Measurements from ENCODE around the gene SLC17A2.

SLC17A2 gene

DNA sequence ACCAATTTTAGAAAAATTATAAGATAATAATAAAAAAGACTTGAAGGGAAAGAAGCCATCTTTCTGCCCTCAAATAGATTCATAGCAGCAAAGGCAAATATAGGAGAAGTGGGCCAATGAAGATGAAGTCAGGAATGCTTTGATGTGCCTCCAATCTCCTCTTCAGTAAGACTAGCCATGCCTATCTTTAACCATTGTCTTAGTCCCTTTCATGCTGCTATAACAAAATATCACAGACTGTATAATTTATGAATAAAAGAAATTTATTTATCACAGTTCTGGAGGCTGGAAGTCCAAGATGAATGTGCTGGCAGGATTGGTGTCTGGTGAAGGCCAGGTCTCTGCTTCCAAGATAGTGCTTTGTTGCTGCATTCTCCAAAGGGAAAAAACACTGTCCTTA lies 37.6 kb downstream of the SLC17A2 start:
- TF ChIP-seq, protein P1, sequence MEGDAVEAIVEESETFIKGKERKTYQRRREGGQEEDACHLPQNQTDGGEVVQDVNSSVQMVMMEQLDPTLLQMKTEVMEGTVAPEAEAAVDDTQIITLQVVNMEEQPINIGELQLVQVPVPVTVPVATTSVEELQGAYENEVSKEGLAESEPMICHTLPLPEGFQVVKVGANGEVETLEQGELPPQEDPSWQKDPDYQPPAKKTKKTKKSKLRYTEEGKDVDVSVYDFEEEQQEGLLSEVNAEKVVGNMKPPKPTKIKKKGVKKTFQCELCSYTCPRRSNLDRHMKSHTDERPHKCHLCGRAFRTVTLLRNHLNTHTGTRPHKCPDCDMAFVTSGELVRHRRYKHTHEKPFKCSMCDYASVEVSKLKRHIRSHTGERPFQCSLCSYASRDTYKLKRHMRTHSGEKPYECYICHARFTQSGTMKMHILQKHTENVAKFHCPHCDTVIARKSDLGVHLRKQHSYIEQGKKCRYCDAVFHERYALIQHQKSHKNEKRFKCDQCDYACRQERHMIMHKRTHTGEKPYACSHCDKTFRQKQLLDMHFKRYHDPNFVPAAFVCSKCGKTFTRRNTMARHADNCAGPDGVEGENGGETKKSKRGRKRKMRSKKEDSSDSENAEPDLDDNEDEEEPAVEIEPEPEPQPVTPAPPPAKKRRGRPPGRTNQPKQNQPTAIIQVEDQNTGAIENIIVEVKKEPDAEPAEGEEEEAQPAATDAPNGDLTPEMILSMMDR (conservative IDR thresholded peaks at IDR 0.05): no peak
- H3K27ac ChIP-seq: no peak overlapping the region

DNA sequence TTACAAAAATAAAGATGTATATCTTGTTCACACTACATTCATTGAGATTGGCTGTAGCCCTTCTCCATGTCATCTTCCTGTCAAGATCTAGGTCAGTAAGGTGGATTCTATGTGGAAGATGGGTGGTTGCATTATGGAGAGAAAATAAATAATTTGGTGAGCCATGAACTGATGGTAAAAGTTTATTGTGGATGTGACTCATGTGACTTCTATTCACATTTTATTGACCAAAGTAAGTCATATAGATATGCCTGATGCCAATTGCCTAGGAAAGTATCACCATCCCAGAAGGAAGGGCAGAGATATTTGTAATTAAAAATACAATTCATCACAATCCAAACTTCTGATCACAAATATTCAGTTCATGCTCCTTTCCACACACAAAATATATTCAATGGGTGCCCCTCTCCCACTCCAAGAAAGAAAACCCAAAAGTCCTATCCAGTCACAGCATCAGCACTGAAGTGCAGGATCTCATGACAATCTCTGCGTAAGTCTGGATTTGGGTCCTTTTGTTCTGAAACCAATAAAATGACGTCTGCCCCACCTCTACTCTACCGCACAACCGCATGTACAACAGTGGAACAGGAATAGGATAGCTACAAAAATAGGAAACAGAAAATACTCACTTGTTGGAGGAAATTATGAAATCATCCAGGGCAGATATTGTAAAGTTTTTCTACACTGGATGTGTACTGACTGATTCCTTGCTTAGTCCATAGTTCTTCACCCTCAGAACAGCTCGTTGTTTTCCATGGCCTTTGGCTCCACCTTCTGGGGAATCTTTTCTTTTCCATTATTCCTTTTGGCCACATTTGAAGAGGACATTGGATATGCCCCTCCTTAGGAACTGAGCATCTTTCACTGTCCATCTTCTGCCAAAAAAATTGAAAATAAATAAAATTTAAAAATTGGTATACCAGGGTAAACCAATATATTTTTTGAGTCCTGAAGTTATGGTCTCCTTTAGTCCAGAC lies 40.3 kb downstream of the SLC17A2 start:
- no peak overlapping the region for H3K27ac ChIP-seq
- TF ChIP-seq, protein P1 (conservative IDR thresholded peaks at IDR 0.05): peak; percentile 75

DNA sequence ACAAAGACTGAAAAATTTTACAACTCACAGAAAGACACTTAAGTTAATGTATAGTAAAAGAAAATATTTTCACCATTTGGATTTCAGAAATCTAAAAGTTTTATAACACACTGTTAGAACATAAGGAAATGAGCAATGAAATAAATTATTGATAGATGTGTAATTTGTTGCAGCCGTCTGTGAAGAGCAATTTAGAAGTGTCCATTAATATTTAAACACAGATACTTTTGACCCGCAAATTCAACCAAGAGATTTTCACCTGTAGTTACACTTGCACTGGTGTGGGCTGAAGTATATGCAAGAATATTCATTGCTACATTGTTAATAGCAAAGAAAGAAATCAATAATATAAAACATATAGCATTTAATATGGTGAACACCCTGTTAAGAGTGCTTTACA lies 41.9 kb downstream of the SLC17A2 start:
- no peak overlapping the region for H3K27ac ChIP-seq
- TF ChIP-seq, protein P1 (conservative IDR thresholded peaks at IDR 0.05): no peak

DNA sequence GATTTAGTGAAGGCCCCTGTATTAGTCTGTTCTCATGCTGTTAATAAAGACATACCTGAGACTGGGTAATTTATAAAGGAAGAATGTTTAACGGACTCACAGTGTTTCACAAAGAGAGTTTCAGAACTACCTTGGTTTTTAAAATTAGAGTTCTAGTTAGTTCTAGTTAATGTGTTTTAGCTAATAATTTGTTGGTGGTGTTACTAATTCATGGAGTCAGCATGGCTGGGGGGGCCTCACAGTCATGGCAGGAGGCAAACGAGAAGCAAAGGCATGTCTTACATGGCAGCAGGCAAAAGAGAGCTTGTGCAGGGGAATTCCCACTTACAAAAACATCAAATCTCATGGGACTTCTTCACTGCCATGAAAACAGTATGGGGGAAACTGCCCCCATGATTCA lies 44.4 kb downstream of the SLC17A2 start:
- H3K27ac ChIP-seq: no peak overlapping the region
- TF ChIP-seq, protein P1 (conservative IDR thresholded peaks at IDR 0.05): no peak

DNA sequence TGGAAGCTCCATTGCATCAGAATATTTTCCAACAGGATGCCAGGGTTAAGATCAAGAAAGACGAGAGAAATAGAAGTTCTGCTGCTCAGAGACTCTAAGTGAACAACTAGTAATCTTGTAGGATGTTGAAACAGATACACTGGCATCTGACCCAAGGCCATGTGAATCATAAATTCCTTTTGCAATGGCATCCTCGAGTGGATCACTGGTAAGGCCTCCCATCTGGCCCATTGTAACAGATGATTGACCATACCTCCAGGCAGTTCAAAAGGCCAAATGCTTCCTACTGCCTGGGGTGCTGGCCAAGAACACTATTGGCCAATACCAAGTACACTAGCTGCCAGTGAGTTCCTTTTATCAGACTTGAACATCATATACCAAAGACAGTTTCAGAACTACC lies 46.5 kb downstream of the SLC17A2 start:
- H3K27ac ChIP-seq: no peak overlapping the region

DNA sequence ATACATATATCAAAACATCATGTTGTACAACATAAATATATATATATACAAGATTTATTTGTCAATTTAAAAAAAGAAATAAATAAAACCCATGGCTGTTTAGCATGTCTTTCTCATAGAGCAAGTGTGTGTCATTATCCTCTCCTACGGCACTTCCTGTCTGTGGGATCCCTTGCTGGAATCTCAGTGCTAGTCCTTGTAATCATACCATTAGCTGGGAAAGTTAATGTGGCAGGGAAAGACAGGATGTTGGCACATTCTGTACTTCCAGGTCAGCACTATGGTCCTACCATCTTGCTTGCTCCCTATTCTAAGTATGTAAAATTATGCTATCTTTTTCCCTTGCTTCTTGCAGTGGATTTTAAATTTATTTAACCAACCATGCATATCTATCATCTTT lies 47.0 kb downstream of the SLC17A2 start:
- no peak overlapping the region for H3K27ac ChIP-seq
- TF ChIP-seq, protein P1 (conservative IDR thresholded peaks at IDR 0.05): no peak

More for the DNA sequence above, 46.5 kb downstream of the SLC17A2 start:
- TF ChIP-seq, protein P1 (conservative IDR thresholded peaks at IDR 0.05): no peak

DNA sequence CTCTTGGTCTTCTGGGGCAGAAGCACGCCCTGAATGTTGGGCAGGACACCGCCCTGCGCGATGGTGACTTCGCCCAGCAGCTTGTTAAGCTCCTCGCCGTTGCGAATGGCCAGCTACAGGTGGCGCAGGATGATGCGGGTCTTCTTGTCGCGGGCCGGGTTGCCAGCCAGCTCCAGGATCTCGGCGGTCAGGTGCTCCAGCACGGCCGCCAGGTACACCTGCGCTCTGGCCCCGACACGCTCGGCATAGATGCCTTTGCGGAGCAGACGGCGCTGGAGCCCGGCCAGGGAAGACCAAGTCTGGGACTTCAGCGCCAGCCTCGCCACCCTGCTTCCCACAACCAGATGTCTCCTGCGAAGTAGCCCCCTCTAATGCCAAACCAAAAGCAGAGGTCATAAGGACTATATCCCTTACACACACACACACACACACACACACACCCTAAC lies 48.4 kb downstream of the SLC17A2 start:
- no peak overlapping the region for H3K27ac ChIP-seq
- TF ChIP-seq, protein P1 (conservative IDR thresholded peaks at IDR 0.05): no peak

Data from VCaP (cell line).